ENCODE measurements around the gene FGD4.

Gene FGD4

GRCh38 chr12:32493282-32493681, 93.9 kb downstream of the FGD4 start:
- no peak overlapping the region for H3K4me3 ChIP-seq (ENCODE audit: low read depth, low read length)
- DNase-seq (ENCODE audit: low read depth): no peak
- TF ChIP-seq CTCF (IDR thresholded peaks at IDR 0.05; ENCODE audit: low read depth, low read length) (no peak), POLR2A (IDR thresholded peaks at IDR 0.05; ENCODE audit: extremely low read depth, insufficient read length) (no peak), MYC (IDR thresholded peaks at IDR 0.05; ENCODE audit: low read depth, low read length) (no peak), MAX (IDR thresholded peaks at IDR 0.05; ENCODE audit: low read depth, low read length) (no peak)

- DNase-seq (ENCODE audit: low read depth): no peak
- no peak overlapping the region for H3K4me3 ChIP-seq (ENCODE audit: low read depth, low read length)
- no peak for TF ChIP-seq MYC (IDR thresholded peaks at IDR 0.05; ENCODE audit: low read depth, low read length)
- TF ChIP-seq MAX (IDR thresholded peaks at IDR 0.05; ENCODE audit: low read depth, low read length): no peak
- no peak for TF ChIP-seq POLR2A (IDR thresholded peaks at IDR 0.05; ENCODE audit: extremely low read depth, insufficient read length)
- no peak for TF ChIP-seq CTCF (IDR thresholded peaks at IDR 0.05; ENCODE audit: low read depth, low read length)
Measured at GRCh38 chr12:32494656-32495055, 95.3 kb downstream of the FGD4 start.

GRCh38 chr12:32496946-32497345, 97.6 kb downstream of the FGD4 start:
- no peak for DNase-seq (ENCODE audit: low read depth)
- TF ChIP-seq CTCF (IDR thresholded peaks at IDR 0.05; ENCODE audit: low read depth, low read length): no peak
- no peak for TF ChIP-seq POLR2A (IDR thresholded peaks at IDR 0.05; ENCODE audit: extremely low read depth, insufficient read length)
- no peak for TF ChIP-seq MAX (IDR thresholded peaks at IDR 0.05; ENCODE audit: low read depth, low read length)
- TF ChIP-seq MYC (IDR thresholded peaks at IDR 0.05; ENCODE audit: low read depth, low read length): no peak
- H3K4me3 ChIP-seq (ENCODE audit: low read depth, low read length): no peak overlapping the region

GRCh38 chr12:32497864-32498263, 98.5 kb downstream of the FGD4 start:
- H3K4me3 ChIP-seq (ENCODE audit: low read depth, low read length): no peak overlapping the region
- no peak for TF ChIP-seq CTCF (IDR thresholded peaks at IDR 0.05; ENCODE audit: low read depth, low read length)
- TF ChIP-seq MAX (IDR thresholded peaks at IDR 0.05; ENCODE audit: low read depth, low read length): no peak
- no peak for TF ChIP-seq MYC (IDR thresholded peaks at IDR 0.05; ENCODE audit: low read depth, low read length)
- no peak for TF ChIP-seq POLR2A (IDR thresholded peaks at IDR 0.05; ENCODE audit: extremely low read depth, insufficient read length)
- DNase-seq (ENCODE audit: low read depth): no peak

- no peak for DNase-seq (ENCODE audit: low read depth)
- TF ChIP-seq POLR2A (IDR thresholded peaks at IDR 0.05; ENCODE audit: extremely low read depth, insufficient read length) (no peak), MYC (IDR thresholded peaks at IDR 0.05; ENCODE audit: low read depth, low read length) (no peak), MAX (IDR thresholded peaks at IDR 0.05; ENCODE audit: low read depth, low read length) (no peak), CTCF (IDR thresholded peaks at IDR 0.05; ENCODE audit: low read depth, low read length) (no peak)
- no peak overlapping the region for H3K4me3 ChIP-seq (ENCODE audit: low read depth, low read length)
Measured at GRCh38 chr12:32499048-32499447, 99.7 kb downstream of the FGD4 start.

Data from NB4 (cell line).